Stimulated activated CD8-positive, alpha-beta memory T cell treated with anti-CD3 and anti-CD28 coated beads, Interleukin-7, amount 100 ng/mL, for 4 hours (primary cell): ENCODE results near the gene HEMGN.
"Not testable (repeated sequence)": the region's sequence is repeated elsewhere in the genome, so short reads cannot be mapped to it uniquely, and the experiment has no call there.

Experiments
- DNase-seq, 2 donors: peaks; one replicate each; pipeline ENCODE4 v3.0.0-alpha.2; 2020; ENCODE audit warnings: low read depth in 2 of 2

HEMGN gene

DNA sequence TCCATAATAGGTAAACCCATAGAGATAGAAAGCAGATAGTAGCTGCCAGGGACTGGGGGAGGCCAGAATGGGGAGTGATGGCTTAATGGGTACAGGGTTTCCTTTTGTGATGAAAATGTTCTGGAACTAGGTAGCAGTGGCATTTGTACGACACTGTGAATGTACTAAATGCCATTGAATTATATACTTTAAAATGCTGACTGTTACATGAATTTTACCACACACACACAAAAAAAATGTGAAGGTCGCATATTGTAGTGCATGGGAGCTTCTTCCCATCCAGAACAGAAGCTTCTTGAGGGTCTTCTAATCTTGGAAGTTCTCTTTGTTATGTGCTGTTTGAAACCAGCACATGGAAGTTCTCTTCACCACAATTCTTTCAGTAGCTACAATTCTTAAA is 25.3 kb upstream of the HEMGN start:
- no peak for DNase-seq

DNA sequence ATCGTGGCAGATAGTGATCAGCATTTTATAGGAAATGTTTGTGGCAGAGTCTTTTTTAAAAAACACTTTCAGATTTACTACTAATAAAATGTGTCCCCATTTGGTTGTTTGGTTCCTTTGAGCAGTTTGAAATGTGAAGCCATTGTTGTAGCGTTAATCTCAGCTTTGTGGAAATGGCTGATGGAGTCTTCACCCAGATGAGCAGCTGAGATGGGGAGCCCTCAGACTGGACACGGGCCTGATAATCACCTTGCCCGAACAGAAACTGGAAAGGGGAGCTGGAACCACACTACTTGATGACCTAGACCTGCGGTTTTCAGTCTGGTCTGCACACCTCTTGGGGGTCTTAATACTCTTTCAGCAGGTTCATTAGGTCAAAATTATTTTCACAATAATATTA is 24.6 kb upstream of the HEMGN start:
- no peak for DNase-seq

DNA sequence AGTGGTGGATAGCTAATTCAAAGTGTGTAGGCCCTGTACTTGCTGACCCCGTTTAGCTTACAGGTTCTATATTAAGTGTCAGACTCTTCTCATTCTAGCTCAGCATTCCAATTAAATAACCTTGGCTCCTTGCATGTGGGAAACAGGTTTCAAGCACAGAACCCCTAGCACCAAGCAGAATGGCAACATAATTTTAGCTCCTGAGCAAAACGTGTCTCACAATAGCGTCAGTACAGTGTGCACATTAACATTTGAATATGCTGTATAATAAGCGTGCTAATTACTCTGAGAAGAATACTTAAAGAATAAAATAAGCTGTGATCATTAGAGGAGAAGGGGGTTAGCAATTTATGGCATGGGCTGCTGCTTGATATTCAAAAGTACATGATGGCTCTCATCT is 24.2 kb upstream of the HEMGN start:
- DNase-seq: no peak

DNA sequence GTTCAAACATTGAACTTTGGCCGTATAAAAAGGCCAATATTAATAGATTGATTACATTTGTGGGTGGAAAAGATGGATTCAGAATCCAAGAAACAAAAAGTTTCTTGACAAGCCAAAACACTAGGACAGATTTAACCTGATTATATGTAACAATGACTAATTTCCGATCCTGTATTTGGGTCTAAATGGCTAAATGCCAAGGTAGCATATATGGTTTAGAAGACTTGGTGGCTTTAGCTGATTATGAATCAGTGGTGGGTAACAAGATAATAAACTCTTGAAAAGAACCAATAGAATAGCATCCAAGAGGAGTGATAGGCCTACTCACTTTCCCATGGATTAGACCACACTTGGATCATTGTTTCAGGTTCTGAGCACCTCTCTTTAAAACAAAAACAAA is 23.4 kb upstream of the HEMGN start:
- no peak for DNase-seq

DNA sequence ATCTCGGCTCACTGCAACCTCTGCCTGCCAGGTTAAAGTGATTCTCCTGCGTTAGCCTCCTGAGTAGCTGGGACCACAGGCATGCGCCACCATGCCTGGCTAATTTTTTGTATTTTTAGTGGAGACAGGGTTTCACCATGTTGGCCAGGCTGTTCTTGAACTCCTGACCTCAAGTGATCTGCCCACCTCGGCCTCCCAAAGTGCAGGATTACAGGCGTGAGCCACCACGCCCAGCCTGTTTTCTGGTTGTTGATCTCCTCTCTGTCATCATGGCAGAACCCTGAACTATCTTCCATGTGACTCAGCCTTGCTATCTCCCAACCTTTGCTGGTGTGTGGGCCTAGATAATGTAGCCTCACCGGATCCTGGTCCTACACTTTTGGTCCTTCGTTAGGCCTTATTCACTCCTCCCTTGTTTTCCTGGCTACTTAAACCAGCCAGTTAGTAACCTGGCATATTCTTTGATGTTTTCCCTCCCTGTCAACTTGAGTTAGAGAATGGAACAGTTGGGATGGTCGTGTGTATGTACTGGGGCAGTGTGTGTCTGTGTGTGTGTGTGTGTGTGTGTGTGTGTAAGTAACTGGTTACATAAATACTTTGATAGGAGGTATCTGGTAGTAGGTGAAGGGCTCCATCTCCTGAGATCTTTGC is 22.8 kb upstream of the HEMGN start:
- DNase-seq: not testable (repeated sequence)

DNA sequence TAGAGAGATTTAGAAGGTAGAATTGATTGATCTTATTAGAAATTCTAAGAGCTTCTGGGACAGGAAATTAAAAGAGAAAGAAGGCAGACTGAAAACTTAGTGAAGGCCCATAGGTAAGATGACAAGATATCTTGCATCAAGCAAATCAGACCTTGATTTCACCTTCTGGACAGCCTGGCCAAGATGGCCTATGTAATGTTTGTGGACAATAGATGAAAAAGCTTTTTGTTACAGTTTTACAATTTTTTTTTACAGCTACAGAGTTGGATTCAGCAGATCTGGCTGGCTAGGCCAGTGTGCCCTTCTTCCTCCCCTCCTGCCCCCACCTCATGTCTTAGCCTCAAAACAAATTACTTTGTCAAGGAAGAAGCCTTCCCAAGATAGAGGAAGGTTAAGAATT is 21.6 kb upstream of the HEMGN start:
- DNase-seq: no peak

DNA sequence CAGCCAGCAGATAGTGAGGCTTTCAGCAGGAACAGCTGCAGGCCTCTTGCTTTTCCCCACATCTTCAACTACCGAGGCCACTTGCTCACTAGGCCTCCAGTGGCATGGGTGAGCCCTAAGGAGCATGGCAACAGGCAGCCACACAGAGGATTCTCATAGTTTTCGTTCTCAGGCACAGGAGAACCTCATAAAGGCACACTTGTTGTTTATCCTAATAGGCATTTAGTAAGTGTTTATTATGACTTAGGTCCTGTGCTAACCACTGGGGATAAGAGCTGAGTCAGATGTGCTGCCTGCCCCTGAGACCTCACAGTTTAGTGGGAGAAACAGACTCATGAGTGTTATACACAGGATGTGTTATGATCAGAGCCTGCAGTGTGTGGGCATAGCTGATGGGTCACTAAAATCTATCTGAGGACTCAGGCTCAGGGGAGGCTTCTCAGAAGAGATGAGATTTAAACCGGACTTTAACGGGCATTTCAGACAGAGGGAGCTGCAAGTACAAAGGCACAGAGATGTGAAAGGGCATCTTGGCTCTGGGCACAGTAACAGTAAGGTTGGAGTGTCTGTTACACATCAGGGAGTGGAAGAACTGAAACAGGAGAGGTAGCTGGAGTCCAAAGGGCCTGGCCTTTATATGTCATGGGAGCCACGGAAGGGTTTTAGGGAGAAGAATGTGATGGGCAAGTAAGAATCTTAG is 21.0 kb upstream of the HEMGN start:
- no peak for DNase-seq

DNA sequence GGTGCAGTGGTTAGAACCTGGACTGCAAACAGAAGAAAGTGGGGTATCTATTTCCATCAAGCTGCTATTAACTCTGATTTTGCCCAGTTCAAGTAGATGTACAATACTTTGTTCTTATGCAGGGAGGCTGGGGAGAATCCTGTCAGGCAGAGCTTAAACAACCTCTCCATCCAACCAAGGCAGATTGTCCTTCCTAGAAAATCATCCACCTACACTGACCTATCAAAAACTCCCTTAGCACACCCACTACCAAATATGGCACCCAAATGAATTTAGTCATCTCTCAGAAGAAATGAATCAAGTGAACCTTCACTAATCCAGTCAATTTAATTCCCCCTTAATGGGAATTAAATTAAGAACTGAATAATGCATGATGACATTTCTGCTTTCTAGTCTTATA is 18.4 kb upstream of the HEMGN start:
- DNase-seq: no peak

DNA sequence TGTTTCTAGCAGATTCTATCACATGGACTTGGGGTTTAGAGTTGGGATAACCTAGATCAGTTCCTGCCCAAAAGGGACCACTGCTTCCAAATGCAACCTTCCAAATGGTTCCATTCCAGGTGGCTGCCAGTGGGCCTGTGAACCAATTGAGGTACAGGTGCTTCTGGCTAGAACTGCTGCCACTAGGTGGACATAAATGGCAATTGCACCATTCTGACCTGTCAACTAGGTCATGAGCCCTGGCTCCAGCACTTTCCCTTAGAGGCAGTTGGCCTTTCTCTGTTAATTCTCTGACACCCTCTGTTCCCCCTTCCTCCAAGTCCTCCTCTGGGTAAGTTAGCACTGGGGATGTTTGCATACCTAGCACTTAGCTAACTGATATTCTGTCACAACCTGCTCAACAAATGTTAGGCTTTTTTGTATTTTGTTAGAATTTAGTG is 16.6 kb upstream of the HEMGN start:
- DNase-seq: peak; percentile 15 to 35

DNA sequence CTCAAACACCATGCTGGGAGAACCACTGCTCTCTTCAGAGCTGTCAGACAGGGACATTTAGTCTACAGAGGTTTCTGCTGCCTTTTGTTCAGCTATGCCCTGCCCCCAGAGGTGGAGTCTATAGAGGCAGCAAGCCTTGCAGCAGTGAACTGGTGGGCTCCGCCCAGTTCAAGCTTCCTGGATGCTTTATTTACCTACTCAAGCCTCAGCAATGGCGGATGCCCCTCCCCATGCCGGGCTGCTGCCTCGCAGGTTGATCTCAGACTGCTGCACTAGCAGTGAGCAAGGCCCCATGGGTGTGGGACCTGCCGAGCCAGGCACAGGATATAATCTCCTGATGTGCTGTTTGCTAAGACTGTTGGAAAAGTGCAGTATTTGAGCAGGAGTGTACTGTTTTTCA is 12.9 kb upstream of the HEMGN start:
- not testable (repeated sequence) for DNase-seq

DNA sequence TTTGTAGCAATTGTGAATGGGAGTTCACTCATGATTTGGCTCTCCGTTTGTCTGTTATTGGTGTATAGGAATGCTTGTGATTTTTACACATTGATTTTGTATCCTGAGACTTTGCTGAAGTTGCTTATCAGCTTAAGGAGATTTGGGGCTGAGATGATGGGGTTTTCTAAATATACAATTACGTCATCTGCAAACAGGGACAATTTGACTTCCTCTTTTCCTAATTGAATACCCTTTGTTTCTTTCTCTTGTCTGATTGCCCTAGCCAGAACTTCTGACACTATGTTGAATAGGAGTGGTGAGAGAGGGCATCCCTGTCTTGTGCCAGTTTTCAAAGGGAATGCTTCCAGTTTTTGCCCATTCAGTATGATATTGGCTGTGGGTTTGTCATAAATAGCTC is 9.1 kb upstream of the HEMGN start:
- DNase-seq: not testable (repeated sequence)

DNA sequence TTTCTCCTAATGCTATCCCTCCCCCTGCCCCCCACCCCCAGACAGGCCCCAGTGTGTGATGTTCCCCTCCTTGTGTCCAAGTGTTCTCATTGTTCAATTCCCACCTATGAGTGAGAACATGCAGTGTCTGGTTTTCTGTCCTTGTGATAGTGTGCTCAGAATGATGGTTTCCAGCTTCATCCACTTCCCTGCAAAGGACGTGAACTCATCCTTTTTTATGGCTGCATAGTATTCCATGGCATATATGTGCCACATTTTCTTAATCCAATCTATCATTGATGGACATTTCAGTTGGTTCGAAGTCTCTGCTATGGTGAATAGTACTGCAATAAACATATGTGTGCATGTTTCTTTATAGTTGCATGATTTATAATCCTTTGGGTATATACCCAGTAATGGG is 7.5 kb upstream of the HEMGN start:
- DNase-seq: not testable (repeated sequence)

DNA sequence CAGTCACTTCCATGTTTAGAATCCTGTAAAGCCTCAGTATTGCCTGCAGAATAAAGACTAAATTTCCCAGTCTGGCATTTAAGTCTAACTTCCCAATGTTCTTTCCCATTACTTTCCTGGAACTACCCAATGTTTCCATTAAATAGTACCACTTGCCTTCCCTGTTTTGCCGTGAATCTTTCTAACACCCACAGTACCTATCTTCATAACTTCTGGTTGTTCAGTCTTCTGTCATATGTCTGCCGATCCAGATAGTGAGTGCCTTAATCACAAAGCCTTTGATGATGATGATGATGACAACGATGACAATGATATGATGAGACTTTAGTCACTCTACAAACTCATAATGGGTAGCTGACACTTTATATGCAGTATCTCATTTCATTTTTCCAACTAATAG is 6.6 kb upstream of the HEMGN start:
- no peak for DNase-seq

DNA sequence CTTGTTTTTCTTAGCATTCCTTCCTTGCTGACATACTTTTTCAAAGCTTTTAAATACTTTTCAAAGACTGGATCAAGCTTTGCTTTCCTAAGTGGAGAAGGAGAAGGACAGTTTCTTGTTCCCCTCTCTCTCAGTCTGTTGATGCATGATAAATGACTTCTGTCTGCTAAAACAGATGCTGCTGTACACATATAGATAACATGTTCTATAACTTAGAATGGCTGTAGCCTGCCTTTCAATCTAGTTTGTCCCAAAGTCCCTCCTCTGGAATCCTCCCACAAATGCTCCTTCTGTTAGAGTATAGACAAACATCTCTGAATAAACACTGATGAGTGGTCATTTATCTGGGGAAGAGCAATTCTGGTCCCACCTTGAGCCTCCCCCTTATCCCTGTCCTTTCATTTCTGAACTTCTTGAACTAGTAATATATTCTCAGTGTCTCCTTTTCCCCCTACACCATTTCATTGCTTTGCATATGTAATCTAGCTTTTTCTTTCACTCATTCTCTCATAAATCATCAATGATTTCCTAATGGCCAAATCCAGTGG is 5.4 kb upstream of the HEMGN start:
- no peak for DNase-seq

DNA sequence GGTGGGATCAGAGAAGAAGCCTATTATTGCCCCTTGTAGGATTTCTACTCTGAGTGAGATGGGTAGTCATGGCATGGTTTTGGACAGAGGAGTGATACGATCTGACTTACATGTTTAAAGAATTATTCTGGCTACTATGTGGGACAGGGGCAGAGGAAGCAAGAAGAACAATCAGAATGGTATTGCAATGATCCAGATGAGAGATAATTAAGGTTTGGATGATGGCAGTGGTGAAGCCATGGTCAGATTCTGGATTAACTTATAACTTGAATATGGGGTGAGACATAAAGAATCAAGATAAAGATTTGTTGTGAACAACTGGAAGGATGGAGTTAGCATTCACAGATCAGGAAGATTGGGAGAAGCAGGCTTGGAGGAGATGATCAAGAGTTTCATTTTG is 3.4 kb upstream of the HEMGN start:
- DNase-seq: no peak

DNA sequence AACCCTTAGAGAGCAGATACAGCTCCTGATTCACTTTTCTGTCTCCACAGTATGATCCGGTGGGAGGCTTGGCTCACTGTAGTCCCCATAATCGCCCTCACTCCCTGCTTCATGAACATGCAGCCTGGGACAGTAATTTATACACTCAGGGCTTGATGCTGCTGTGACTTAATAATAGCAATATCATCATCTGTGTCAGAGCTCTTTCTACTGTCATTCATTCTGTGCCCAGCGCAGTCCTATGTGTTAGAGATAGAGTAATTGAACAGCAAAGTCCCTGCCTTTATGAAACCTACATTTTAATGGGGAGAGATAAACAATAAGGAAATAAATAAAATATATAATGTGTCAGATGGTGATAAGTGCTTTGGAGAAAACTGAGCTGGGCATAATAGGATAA is 2.8 kb upstream of the HEMGN start:
- DNase-seq: no peak

DNA sequence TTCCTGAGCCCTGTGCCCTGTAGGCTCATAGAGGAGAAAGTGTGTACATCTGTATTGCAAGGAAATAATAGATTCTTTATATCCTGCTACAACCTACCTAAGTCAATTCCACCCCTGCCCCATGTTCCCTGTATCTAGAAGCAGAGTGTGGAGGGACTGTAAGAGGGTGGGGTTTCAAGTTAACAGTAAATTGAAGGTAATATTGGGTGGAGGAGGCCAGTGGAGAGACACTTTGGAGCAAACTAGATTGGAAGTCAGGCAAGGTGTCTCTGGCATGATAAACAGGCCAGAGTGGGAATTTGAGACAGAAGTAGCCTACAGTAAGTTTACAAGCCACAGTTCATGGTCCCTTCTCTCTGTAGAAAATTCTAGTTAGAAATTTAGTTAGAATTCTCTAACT is 2.3 kb upstream of the HEMGN start:
- no peak for DNase-seq

DNA sequence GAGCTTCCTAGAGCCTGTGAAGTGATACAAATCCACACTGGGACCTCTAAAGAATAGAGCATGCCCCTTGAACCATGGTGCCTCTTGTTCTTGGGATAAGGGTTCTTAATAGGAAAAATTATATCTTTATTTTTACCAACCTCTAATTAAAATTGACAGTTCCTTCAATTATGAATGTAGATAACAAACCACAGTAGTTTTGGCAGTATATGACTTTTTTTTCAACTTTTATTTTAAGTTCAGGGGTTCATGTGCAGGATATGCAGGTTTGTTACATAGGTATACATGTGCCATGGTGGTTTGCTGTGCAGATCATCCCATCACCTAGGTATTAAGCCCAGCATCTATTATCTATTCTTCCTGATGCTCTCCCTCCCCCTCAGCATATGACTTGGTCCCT is 974 bp downstream of the HEMGN start:
- no peak for DNase-seq

DNA sequence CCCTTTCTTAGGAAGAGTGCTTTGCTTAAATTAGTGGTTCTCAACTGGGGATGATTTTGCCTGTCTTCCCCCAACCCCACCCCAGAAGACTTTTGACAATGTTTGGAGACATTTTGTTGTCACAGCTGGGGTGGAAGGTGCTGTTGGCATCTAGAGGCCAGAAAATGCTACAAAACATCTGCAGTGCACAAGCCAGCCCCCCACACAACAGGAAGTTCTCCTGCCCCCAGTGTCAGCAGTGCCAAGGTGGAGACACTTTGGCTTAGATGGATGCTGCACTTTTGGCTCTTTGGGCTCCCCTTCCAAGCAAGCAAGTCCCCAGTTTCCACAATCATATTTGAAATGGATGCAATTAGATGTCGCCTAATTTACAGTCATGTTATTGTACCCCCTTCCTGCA is 2.7 kb downstream of the HEMGN start:
- DNase-seq: no peak

DNA sequence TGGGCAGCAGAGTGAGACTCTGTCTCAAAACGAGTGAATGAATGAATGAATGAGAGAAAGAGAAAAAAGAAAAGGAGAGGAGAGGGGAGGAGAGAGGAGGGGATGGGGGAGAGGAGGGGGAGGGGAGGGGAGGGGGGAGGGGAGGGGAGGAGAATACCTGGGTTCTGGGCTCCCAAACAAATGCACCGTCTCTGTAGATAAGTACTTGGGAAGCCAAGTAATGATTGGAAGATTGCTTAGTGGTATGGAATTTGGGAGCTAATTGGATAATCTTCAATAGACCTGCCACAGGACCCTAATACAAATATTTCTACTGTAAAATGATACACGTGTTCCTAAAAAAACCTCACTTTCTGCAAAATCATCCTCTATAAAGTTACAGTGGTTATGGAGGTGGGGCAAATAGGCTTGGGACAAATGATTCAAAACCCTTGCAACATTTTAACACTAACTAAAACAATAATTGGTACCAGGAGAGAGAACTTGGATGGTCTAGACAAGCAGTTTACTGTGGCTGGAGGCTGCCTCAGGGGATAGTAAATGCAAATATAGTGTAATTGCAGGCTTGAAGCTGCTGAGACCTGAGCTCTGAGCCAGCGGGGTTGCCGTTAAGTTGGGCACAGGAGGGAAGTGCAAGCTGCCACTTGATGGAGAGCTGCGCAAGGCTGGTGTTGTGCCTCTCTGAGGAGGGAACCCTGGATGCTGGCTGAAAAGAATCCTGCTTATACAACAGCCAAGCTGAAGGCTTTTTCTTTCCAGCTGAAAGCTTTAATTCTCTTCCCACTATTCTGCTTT is 3.5 kb downstream of the HEMGN start:
- DNase-seq: no peak

DNA sequence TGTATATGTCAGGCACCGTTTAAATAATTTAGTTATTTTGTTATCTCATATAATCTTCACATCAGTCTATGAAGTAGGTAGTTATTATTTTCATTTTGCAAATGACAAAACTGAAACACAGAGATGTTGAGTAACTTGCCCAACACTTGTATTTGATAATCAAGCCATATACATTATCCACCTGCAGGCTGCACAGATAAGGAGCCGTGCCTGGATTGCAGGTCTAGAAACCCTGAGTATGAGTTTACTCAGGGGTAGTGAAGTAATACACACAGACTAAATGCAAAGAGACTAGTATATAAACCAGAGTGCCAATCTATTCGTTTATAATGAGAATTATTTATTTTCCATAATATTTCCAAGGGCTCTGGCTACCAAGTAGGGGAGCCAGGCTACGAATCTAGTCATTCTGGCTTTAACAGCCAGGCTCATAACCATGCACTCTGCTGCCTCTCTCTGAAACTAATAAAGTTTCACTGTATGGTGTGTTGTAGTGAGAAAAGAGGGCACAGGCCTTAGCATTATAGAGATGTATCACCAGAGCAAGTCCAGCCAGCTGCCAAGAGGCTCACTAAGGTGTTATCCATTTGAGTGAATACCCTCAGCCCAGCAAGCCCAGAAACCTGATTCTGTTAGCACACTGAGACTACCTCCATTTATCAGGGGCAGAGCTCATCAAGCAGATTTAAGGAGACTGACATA is 4.5 kb downstream of the HEMGN start:
- DNase-seq: no peak

DNA sequence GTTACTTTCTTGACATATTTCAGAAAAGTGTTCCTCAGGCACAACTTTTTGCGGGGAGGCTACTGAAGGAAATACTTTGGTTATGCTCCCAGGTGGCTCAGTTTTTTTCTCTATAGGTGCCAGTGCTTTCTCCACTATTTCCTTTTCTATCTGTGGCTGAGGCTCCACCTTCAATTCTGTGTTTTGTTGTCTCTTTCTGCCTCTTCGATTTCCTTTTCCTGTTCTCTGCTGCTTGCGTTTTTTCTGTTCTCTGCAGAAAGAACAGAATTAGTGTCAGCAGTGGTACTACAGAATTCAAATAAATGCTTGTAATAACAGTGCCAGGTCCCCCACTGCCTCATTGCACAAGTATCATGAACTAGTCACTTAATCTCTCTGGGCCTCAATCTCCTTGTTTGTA is 7.0 kb downstream of the HEMGN start:
- DNase-seq: no peak
